Measurements from ENCODE around the gene INPP4A. TPM values are rescaled to one million over a fixed set of nuclear protein-coding genes. Genes with fewer than 3 reads are reported as not detected.
A peak's percentile ranks its signal among the peaks of the same experiment; 100 is the strongest.

INPP4A gene
- total and polyA plus RNA-seq, 10 of the 15 experiments (the other 5 are each of a cell fraction or from before 2014, with no cell fraction given), result 4.7 to 62.3 (median 36.9) TPM

DNA sequence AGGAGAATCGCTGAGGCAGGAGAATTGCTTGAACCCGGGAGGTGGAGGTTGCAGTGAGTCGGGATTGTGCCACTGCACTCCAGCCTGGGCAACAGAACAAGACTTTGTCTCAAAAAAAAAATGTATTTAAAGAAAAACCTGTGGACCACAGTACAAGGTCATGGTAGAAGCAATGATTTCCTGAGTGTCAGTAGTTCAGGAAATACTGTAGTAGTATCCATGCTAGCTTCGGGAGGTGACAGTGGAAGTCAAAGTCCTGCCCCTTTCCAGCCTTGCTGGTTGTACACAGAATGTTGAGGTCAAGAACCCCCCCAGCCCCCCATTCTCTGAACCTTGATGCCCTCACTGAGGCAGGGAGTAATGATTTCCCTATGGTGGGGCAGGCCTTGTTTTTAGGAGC is 56.6 kb downstream of the INPP4A start (continued):
- no peak for TF ChIP-seq TAF1 (IDR thresholded peaks at IDR 0.05; ENCODE audit: borderline replicate concordance, low read depth, low read length)

DNA sequence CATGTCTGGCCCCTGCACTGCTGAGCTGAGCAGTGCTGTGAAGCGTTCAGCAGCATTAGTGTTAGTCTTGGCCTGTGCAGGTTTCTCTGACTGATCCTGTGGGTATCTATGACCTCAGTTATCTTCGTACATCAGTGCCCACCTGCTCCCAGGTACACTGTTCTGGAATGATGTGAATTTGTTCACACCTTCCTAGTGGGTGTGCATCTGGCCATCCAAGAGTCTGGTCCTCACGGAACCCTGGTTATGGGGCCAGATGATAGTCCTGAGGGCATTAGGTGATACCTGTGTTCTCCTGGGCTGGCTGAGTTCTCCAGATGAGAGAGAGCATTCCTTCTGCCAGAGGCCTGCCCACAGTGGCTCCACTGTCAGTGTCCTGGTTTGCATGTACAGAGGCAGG is 57.2 kb downstream of the INPP4A start:
- SMC1A ChIA-PET (ENCODE audit: uncharacterized antibody, unreplicated experiment), result no interaction called here
- POLR2A ChIA-PET, result interaction anchor here (1.1 to 1.9 kb wide), 3 partner anchors 14 to 17 kb away, joined by 3 to 7 read pairs (median 4); no protein-coding TSS in a partner anchor
- Histone ChIP-seq H3K79me2 (ENCODE audit: control insufficient read depth, insufficient read depth, low read length) (peaks cover 29% of the 10 kb centered on the region), H3K27me3 (replicated peaks in 1 of 2; ENCODE audit: control insufficient read depth in 2 of 2, insufficient read depth in 2 of 2, low read length in 1 of 2) (no peaks in the 10 kb centered on the region), H4K20me1 (ENCODE audit: control insufficient read depth, insufficient read depth) (peaks cover 6% of the 10 kb centered on the region), H3K36me3 (ENCODE audit: control insufficient read depth in 2 of 2, insufficient read depth in 2 of 2, low read length in 1 of 2) (peaks cover 18 to 30% of the 10 kb centered on the region in 2 experiments), H3K9me3 (replicated peaks; ENCODE audit: control insufficient read depth, insufficient read depth, low read length) (peaks cover 10% of the 10 kb centered on the region; the same call in 2 of the 3 replicates), H3K9ac (ENCODE audit: control insufficient read depth, insufficient read depth, low read length) (no peak overlapping the region), H3K4me1 (ENCODE audit: control insufficient read depth, insufficient read depth, low read length) (peaks cover 22% of the 10 kb centered on the region; the same call in 1 of the 2 replicates), H3K27ac (ENCODE audit: control insufficient read depth, insufficient read depth) (peak overlapping the region; percentile 4; the same call in 1 of the 2 replicates), H3K4me2 (ENCODE audit: control insufficient read depth, insufficient read depth) (no peak overlapping the region), H2AFZ (ENCODE audit: control insufficient read depth, low read depth, low read length) (no peak overlapping the region), H3K4me3 (no peak overlapping the region)
- BruUV-seq (replicated peaks), result no TSS peak
- RAD21 ChIA-PET (ENCODE audit: unreplicated experiment), result no interaction called here
- intact Hi-C loops (cut with micrococcal nuclease; ENCODE audit: unreplicated experiment) (no loop called here), in situ Hi-C loops (cut with MboI) (no loop called here)
- TF ChIP-seq MYB (IDR thresholded peaks at IDR 0.05; ENCODE audit: borderline replicate concordance, low read depth, low read length) (no peak), WRNIP1 (IDR thresholded peaks at IDR 0.05; ENCODE audit: borderline replicate concordance, low read depth, low read length) (no peak), ETV6 (conservative IDR thresholded peaks at IDR 0.05 in 1 of 2, IDR thresholded peaks at IDR 0.05 in 1 of 2; ENCODE audit: borderline replicate concordance in 1 of 2, low read depth in 1 of 2) (no peak), CTCF (IDR thresholded peaks at IDR 0.05 in 2 of 3, conservative IDR thresholded peaks at IDR 0.05 in 1 of 3; ENCODE audit: control insufficient read depth in 2 of 3, extremely low read depth in 1 of 3, insufficient read depth in 1 of 3, low read depth in 3 of 3, low read length in 3 of 3) (no peak), POLR2A (IDR thresholded peaks at IDR 0.05; ENCODE audit: low read depth, low read length) (peak; percentile 31; the same call in 1 of the 2 replicates), CBX5 (IDR thresholded peaks at IDR 0.05; ENCODE audit: low read depth) (no peak), KAT2A (conservative IDR thresholded peaks at IDR 0.05; ENCODE audit: control insufficient read depth, low read depth, low read length) (no peak)
- TF ChIP-seq, protein P1, sequence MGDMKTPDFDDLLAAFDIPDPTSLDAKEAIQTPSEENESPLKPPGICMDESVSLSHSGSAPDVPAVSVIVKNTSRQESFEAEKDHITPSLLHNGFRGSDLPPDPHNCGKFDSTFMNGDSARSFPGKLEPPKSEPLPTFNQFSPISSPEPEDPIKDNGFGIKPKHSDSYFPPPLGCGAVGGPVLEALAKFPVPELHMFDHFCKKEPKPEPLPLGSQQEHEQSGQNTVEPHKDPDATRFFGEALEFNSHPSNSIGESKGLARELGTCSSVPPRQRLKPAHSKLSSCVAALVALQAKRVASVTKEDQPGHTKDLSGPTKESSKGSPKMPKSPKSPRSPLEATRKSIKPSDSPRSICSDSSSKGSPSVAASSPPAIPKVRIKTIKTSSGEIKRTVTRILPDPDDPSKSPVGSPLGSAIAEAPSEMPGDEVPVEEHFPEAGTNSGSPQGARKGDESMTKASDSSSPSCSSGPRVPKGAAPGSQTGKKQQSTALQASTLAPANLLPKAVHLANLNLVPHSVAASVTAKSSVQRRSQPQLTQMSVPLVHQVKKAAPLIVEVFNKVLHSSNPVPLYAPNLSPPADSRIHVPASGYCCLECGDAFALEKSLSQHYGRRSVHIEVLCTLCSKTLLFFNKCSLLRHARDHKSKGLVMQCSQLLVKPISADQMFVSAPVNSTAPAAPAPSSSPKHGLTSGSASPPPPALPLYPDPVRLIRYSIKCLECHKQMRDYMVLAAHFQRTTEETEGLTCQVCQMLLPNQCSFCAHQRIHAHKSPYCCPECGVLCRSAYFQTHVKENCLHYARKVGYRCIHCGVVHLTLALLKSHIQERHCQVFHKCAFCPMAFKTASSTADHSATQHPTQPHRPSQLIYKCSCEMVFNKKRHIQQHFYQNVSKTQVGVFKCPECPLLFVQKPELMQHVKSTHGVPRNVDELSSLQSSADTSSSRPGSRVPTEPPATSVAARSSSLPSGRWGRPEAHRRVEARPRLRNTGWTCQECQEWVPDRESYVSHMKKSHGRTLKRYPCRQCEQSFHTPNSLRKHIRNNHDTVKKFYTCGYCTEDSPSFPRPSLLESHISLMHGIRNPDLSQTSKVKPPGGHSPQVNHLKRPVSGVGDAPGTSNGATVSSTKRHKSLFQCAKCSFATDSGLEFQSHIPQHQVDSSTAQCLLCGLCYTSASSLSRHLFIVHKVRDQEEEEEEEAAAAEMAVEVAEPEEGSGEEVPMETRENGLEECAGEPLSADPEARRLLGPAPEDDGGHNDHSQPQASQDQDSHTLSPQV (IDR thresholded peaks at IDR 0.05), result no peak
- CTCF ChIA-PET, result interaction anchor here (1.5 kb wide), 1 partner anchor 14 kb away, joined by 7 read pairs; no protein-coding TSS in a partner anchor
- DNase-seq (ENCODE audit: low read depth, low spot score) (no peak), ATAC-seq (peak; percentile 42), FAIRE-seq (no peak)
- 98% methylated on average over 3 of the region's 3 CpGs for WGBS (ENCODE audit: insufficient coverage, insufficient replicate concordance, low lambda C conversion rate, missing lambda C conversion rate)

Measured in GM12878 (cell line).